OCI-LY3 (cell line): ENCODE results near the gene TGFBR3L.

ENCODE experiments used
- EZH2phosphoT487 ChIP-seq: fragments of 200-600 bp; shearing (Covaris generic); IDR thresholded peaks from 2 replicates; pipeline ENCODE4 v1.6.1; 2018; ENCODE audit warnings: antibody characterized with exemption, mixed run types, low read depth
- TF ChIP-seq, protein P1 (sequence below): fragments of 200-600, 300-600 bp; sonication (generic); IDR thresholded peaks from 2 replicates; pipeline ENCODE4 v1.5.1; 2014; ENCODE audit warnings: antibody characterized with exemption, low read length, low read depth

- TF ChIP-seq, protein P1, sequence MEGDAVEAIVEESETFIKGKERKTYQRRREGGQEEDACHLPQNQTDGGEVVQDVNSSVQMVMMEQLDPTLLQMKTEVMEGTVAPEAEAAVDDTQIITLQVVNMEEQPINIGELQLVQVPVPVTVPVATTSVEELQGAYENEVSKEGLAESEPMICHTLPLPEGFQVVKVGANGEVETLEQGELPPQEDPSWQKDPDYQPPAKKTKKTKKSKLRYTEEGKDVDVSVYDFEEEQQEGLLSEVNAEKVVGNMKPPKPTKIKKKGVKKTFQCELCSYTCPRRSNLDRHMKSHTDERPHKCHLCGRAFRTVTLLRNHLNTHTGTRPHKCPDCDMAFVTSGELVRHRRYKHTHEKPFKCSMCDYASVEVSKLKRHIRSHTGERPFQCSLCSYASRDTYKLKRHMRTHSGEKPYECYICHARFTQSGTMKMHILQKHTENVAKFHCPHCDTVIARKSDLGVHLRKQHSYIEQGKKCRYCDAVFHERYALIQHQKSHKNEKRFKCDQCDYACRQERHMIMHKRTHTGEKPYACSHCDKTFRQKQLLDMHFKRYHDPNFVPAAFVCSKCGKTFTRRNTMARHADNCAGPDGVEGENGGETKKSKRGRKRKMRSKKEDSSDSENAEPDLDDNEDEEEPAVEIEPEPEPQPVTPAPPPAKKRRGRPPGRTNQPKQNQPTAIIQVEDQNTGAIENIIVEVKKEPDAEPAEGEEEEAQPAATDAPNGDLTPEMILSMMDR = no peak
- TF ChIP-seq EZH2phosphoT487 = no peak
Measured at GRCh38 chr19:7879836-7880235, 34.8 kb upstream of the TGFBR3L start.
